NCI-H524 (cell line): ENCODE data around the gene ME2.
"Not testable (repeated sequence)": the region's sequence is repeated elsewhere in the genome, so short reads cannot be mapped to it uniquely, and the experiment has no call there.

Source experiments
- DNase-seq, 2 experiments: peaks; one replicate each; lab custom pipeline; 2025; lab: John Stamatoyannopoulos, UW

ME2 gene

GRCh38 chr18:50973367-50974126, 94.6 kb downstream of the ME2 start:
- no peak for DNase-seq

- no peak for DNase-seq
Observed at GRCh38 chr18:50977037-50977760, 98.3 kb downstream of the ME2 start.

- no peak for DNase-seq
Observed at GRCh38 chr18:50981381-50981780, 102.5 kb downstream of the ME2 start.

- DNase-seq, result no peak
Observed at GRCh38 chr18:50982086-50982801, 103.3 kb downstream of the ME2 start.

- DNase-seq, result peak in 1 of 2 experiments; percentile 3
Observed at GRCh38 chr18:50982802-50983179, 103.9 kb downstream of the ME2 start.

GRCh38 chr18:50986360-50987087, 107.6 kb downstream of the ME2 start:
- DNase-seq, result peak in 1 of 2 experiments; percentile 58

- no peak for DNase-seq
Observed at GRCh38 chr18:50987261-50987660, 108.3 kb downstream of the ME2 start.

GRCh38 chr18:50989711-50990110, 110.8 kb downstream of the ME2 start:
- no peak for DNase-seq

- DNase-seq, result peak; percentile 14 to 46
Observed at GRCh38 chr18:50992351-50992762, 113.4 kb downstream of the ME2 start.

GRCh38 chr18:50994031-50994430, 115.1 kb downstream of the ME2 start:
- no peak for DNase-seq

- not testable (repeated sequence) for DNase-seq
Observed at GRCh38 chr18:51003174-51003573, 124.3 kb downstream of the ME2 start.
